Mucosa of stomach (tissue), 1 donor: ENCODE data around the gene RRN3.
"Not testable (repeated sequence)": the region's sequence is repeated elsewhere in the genome, so short reads cannot be mapped to it uniquely, and the experiment has no call there.

Source experiments
- H3K27me3 ChIP-seq: one replicate; pipeline ENCODE4 v1.7.0; 2013; ENCODE audit warnings: mild to moderate bottlenecking, low read length; ENCODE audit not compliant: control insufficient read depth, insufficient read depth
- H3K36me3 ChIP-seq: one replicate; pipeline ENCODE4 v1.7.0; 2013; ENCODE audit warnings: low read length; ENCODE audit not compliant: control insufficient read depth, insufficient read depth
- H3K4me1 ChIP-seq: one replicate; pipeline ENCODE4 v1.7.0; 2013; ENCODE audit warnings: mild to moderate bottlenecking, low read length; ENCODE audit not compliant: control insufficient read depth, insufficient read depth
- H3K4me3 ChIP-seq: one replicate; pipeline ENCODE4 v1.7.0; 2013; ENCODE audit warnings: low read length
- H3K9ac ChIP-seq: one replicate; pipeline ENCODE4 v1.7.0; 2013; ENCODE audit warnings: mild to moderate bottlenecking, low read length, moderate library complexity
- H3K9me3 ChIP-seq: one replicate; pipeline ENCODE4 v1.7.0; 2013; ENCODE audit warnings: mild to moderate bottlenecking, low read length, moderate library complexity; ENCODE audit not compliant: control insufficient read depth
- donor health status: Pancreatic carcinoma.

RRN3 gene

DNA sequence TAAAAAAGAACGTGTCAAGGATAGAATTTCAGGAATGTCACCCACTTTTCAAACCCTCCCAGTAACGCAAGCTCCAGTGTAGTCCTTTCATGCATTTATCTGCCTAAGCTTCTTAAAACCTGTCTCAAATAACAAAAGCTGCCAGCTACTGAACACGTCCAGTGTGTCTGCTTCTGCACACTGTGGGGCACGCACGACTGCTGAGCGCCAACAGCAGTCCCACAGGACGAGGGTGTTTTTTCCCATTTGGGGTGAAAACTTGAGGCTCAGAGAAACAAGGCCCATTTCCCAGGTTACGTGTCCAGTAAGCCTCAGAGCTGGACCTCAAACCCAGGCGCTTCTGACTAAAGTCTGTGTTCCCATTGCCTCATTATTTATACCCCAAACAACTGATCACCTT lies 55.4 kb downstream of the RRN3 start:
- no peaks in the 10 kb centered on the region for H3K9me3 ChIP-seq
- no peak overlapping the region for H3K9ac ChIP-seq
- peaks cover 11% of the 10 kb centered on the region for H3K4me1 ChIP-seq
- peaks cover 18% of the 10 kb centered on the region for H3K36me3 ChIP-seq
- H3K27me3 ChIP-seq, result no peaks in the 10 kb centered on the region
- no peak overlapping the region for H3K4me3 ChIP-seq

DNA sequence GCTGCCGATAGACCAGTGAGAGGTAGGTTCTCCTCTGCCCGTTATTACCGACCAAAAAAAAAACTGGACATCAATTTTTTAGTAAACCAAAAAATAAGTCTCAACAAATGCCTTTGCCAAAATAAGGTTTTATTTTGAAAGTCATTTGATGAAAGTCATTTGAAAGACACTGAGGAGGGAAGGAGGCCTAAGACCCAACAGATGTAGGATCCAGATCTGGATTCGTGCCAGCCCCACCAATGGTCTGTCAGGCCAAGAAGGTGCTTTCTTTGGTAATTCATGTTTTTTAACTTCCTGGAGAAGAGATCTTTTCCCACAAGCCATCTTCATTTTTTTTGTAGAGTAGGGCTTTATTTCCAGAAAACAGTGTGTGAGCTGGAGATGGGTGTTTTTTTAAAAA lies 56.3 kb downstream of the RRN3 start:
- Histone ChIP-seq H3K4me3 (no peak overlapping the region), H3K4me1 (peaks cover 11% of the 10 kb centered on the region), H3K27me3 (no peaks in the 10 kb centered on the region), H3K9me3 (no peaks in the 10 kb centered on the region), H3K36me3 (peaks cover 25% of the 10 kb centered on the region), H3K9ac (no peak overlapping the region)

GRCh38 chr16:15037003-15037402 lies 57.1 kb downstream of the RRN3 start:
- H3K27me3 ChIP-seq, result no peaks in the 10 kb centered on the region
- H3K9me3 ChIP-seq, result no peaks in the 10 kb centered on the region
- peaks cover 25% of the 10 kb centered on the region for H3K36me3 ChIP-seq
- H3K4me3 ChIP-seq, result no peak overlapping the region
- peaks cover 10% of the 10 kb centered on the region for H3K4me1 ChIP-seq
- no peak overlapping the region for H3K9ac ChIP-seq

- Histone ChIP-seq H3K9ac (no peak overlapping the region), H3K4me1 (no peaks in the 10 kb centered on the region), H3K9me3 (no peaks in the 10 kb centered on the region), H3K36me3 (peaks cover 25% of the 10 kb centered on the region), H3K4me3 (no peak overlapping the region), H3K27me3 (no peaks in the 10 kb centered on the region)
Observed at GRCh38 chr16:15035163-15035729, 58.8 kb downstream of the RRN3 start.

DNA sequence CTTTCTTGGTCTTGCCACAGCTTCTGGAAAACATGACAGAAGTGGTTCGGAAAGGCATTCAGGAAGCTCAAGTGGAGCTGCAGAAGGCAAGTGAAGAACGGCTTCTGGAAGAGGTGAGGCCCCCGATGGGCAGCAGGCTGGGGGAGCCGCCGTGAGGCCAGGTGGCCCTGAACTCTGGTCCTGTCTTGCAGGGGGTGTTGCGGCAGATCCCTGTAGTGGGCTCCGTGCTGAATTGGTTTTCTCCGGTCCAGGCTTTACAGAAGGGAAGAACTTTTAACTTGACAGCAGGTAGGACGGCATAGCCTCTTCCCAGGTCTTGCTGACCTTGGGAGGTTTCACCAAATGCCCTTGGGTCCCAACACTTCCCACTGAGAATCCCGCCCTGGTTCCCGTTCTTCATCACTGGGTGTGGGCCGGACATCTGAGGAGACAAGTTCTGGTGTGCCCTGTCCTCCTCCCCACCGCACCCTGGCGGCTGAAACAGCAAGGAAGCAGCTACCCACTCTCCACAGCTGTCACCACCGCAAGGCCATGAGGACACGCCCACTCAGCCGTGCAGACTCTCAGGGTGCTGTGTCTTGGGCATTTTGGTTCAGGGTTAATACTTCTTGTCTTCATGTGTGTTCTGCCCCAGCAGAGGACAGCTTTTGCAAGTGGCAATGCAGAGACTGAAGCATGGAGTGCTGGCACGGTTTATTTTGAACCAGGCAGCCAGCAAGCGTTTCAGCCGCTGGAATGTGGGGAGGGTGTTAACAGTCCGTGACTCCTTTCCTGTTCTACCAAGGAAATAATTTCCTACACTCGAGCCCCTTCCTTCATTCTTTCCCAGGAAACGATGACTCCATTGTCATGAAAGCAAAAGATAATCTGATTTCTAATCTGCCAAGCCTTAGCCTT lies 59.6 kb downstream of the RRN3 start:
- Histone ChIP-seq H3K36me3 (peaks cover 25% of the 10 kb centered on the region), H3K9me3 (no peaks in the 10 kb centered on the region), H3K27me3 (no peaks in the 10 kb centered on the region), H3K4me1 (no peaks in the 10 kb centered on the region), H3K9ac (no peak overlapping the region), H3K4me3 (no peak overlapping the region)

GRCh38 chr16:15033309-15033707 lies 60.8 kb downstream of the RRN3 start:
- Histone ChIP-seq H3K9ac (no peak overlapping the region), H3K4me1 (no peaks in the 10 kb centered on the region), H3K36me3 (peaks cover 22% of the 10 kb centered on the region), H3K4me3 (no peak overlapping the region), H3K27me3 (no peaks in the 10 kb centered on the region), H3K9me3 (no peaks in the 10 kb centered on the region)

- Histone ChIP-seq H3K27me3 (no peaks in the 10 kb centered on the region), H3K9me3 (no peaks in the 10 kb centered on the region), H3K9ac (no peak overlapping the region), H3K4me3 (no peak overlapping the region), H3K36me3 (peaks cover 22% of the 10 kb centered on the region), H3K4me1 (no peaks in the 10 kb centered on the region)
Observed at GRCh38 chr16:15032547-15033308, 61.3 kb downstream of the RRN3 start.

GRCh38 chr16:15031586-15031985 lies 62.5 kb downstream of the RRN3 start:
- peaks cover 22% of the 10 kb centered on the region for H3K36me3 ChIP-seq
- H3K9me3 ChIP-seq, result no peaks in the 10 kb centered on the region
- no peak overlapping the region for H3K9ac ChIP-seq

DNA sequence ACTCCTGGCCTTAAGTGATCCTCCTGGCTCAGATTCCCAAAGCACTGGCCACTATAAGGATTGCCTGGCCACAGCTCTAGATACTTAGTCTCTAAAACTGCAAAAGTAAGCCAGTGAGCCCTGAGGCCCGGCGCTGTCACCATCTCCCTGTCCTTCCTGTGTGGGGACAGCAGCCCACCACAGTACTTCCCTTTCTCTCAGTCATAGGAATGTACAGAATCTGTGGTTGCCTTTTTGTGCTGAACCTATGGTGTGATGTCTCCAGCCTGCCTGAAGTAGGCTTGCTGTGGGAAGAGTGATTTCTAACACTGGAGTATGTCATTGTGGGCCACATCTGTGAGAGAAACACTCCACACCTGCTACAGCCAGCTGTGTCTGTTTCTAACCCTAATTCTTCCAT lies 62.9 kb downstream of the RRN3 start:
- Histone ChIP-seq H3K9ac (no peak overlapping the region), H3K36me3 (peaks cover 22% of the 10 kb centered on the region), H3K4me1 (no peaks in the 10 kb centered on the region), H3K4me3 (no peak overlapping the region), H3K9me3 (no peaks in the 10 kb centered on the region), H3K27me3 (no peaks in the 10 kb centered on the region)

More at GRCh38 chr16:15031586-15031985, 62.5 kb downstream of the RRN3 start:
- Histone ChIP-seq H3K4me1 (no peaks in the 10 kb centered on the region), H3K4me3 (no peak overlapping the region), H3K27me3 (no peaks in the 10 kb centered on the region)

- not testable (repeated sequence) for H3K4me3 ChIP-seq, H3K27me3 ChIP-seq, H3K9ac ChIP-seq, H3K9me3 ChIP-seq, H3K4me1 ChIP-seq
- peaks cover 16% of the 10 kb centered on the region for H3K36me3 ChIP-seq
Observed at GRCh38 chr16:15029749-15030148, 64.3 kb downstream of the RRN3 start.

- H3K36me3 ChIP-seq, result peaks cover 11% of the 10 kb centered on the region
- H3K4me3 ChIP-seq, H3K4me1 ChIP-seq, H3K9me3 ChIP-seq, H3K27me3 ChIP-seq, H3K9ac ChIP-seq: not testable (repeated sequence)
Observed at GRCh38 chr16:15028801-15029698, 65.0 kb downstream of the RRN3 start.
